ENCODE results near the gene COL25A1.

- no peak for TF ChIP-seq CTCF (IDR thresholded peaks at IDR 0.05; ENCODE audit: low read depth, low read length, missing input control)
- TF ChIP-seq EGR1 (IDR thresholded peaks at IDR 0.05; ENCODE audit: low read depth in 2 of 2) = no peak
- TF ChIP-seq RXRA (IDR thresholded peaks at IDR 0.05) = no peak
- no peak for TF ChIP-seq MAX (IDR thresholded peaks at IDR 0.05)
- no peak for TF ChIP-seq REST (IDR thresholded peaks at IDR 0.05)
These were observed 522.5 kb downstream of the COL25A1 start for GRCh38 chr4:108779958-108780357.
